ENCODE measurements around the gene PUSL1. TPM values are rescaled to one million over a fixed set of nuclear protein-coding genes. Genes with fewer than 3 reads are reported as not detected.

The PUSL1 gene
- total RNA-seq, 1 donor from 2014 or later, result 9.8 TPM

DNA sequence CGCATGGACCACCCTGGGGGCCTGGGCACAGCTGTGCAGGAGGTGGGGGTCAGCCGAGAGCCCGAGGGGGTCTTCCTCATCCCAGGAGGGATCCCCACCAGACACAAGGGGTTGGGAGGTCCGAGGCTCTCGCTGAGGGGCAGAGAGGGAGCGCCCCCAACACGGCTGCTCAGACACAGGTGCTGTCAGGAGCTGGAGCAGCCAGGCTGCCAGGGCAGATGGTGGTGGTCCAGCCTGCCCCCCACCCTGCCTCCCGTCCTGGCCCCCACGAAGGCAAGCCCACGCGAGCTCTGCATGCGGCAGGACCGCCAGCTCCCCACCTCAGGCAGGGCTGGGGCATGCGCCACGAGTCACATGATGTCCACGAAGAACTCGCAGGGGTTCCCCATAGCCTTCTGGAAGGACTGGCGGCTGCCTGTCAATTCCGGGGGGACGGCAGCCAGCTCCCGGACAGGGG is 27.4 kb downstream of the PUSL1 start:
- no peak for DNase-seq (ENCODE audit: low read depth in 2 of 2)

DNA sequence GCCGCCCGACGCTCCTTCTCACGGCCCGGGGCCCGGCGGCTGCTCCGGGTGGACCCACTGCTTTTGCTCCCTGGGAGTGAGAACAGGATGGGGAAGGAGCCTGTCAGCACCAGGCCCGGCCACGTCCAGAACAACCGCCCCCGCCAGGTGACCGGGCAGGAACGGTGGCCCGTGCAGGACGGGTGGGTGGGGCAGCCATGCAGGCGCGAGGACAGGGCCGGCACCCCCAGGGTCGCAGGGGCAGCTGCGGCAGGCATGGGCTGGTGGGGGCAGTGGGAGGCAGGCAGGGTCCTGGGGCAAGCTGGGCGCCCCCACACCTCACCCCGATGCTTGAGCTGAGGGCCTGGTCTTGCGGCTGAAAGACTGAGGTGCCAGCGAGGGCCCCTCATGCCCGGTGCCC is 28.0 kb downstream of the PUSL1 start:
- DNase-seq (ENCODE audit: low read depth in 2 of 2), result no peak

GRCh38 chr1:1336931-1337792 is 28.8 kb downstream of the PUSL1 start:
- no peak for DNase-seq (ENCODE audit: low read depth in 2 of 2)

- DNase-seq (ENCODE audit: low read depth in 2 of 2), result no peak
Measured at GRCh38 chr1:1337793-1338147, 29.4 kb downstream of the PUSL1 start.

GRCh38 chr1:1338278-1338677 is 29.9 kb downstream of the PUSL1 start:
- no peak for DNase-seq (ENCODE audit: low read depth in 2 of 2)

GRCh38 chr1:1340185-1340584 is 31.8 kb downstream of the PUSL1 start:
- DNase-seq (ENCODE audit: low read depth in 2 of 2), result no peak

- no peak for DNase-seq (ENCODE audit: low read depth in 2 of 2)
Measured at GRCh38 chr1:1340791-1341548, 32.6 kb downstream of the PUSL1 start.

DNA sequence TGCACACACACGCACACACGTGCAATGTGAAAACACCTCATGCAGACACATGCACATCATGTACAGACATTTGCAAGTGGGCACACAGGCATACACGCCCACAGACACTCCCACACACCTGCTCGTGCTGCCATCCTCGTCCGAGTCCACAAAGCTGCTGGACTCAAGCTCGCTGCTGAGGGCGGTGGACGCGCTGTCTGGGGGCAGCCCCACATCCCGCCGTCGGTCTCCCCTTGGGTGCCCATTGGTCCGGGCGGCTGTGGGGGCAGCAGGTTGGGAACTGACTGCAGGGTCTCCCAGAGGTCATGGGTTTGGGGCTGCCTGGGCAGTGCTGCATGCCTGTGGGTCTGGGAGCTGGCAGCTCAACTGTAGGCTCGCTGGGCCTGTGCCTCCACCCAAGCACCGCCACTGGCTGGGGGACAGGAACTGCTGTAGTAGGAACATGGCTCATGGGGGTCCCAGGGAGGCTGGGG is 33.2 kb downstream of the PUSL1 start:
- DNase-seq (ENCODE audit: low read depth in 2 of 2), result no peak

DNA sequence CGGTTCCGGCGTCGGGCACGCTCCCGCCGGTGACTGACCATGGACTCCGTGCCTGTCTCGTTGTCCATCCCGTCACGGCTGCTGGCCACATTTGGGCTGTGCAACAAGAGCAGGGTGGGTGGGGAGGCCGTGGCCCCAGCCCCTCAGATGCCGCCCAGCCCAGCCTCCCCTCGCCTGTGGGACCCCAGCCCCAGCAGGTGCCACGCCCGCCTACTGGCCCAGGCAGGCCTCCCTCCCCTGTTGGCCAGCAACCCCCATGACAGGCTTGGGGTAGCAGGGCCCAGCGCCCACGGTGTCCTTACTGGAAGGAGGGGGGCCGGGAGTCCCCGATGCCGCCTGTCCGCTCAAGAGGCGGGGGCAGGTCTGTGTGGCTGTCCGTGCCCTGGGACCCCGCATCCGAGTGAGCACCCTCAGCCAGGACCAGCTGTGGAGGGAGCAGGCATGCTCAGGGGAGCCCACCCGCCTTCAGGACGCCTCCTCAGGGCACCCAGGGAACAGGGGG is 33.7 kb downstream of the PUSL1 start:
- DNase-seq (ENCODE audit: low read depth in 2 of 2), result no peak

- no peak for DNase-seq (ENCODE audit: low read depth in 2 of 2)
Measured at GRCh38 chr1:1342584-1343115, 34.3 kb downstream of the PUSL1 start.

DNA sequence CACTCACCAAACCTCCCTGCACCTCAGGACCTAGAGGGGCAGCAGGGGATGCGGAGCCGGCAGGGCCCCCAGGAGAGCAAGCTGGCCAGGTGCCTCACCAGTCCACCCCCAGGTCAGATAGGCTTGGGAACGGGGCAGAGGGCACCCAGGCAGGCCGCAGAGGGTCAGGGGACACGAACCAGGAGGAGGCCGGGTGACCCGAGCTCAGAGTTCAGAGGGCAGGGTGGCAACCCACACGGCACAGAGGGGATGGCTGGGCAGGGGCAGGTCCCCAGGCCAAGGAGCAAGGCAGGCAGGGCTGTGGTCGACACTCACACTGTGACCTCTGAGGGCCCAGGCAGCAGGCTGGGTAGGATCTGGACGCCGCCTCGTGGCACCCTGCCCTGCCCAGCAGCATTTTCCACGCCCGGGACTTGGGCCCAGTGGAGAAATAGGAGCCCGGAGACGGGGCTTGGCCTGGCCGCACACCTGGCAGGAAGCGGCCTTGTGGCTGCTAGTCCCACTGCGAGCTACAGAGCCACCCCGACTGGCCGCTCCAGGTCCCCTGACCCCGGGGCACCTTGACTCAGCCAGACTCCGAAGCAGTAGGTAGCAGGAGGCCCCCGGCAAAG is 35.5 kb downstream of the PUSL1 start:
- DNase-seq (ENCODE audit: low read depth in 2 of 2), result no peak

DNA sequence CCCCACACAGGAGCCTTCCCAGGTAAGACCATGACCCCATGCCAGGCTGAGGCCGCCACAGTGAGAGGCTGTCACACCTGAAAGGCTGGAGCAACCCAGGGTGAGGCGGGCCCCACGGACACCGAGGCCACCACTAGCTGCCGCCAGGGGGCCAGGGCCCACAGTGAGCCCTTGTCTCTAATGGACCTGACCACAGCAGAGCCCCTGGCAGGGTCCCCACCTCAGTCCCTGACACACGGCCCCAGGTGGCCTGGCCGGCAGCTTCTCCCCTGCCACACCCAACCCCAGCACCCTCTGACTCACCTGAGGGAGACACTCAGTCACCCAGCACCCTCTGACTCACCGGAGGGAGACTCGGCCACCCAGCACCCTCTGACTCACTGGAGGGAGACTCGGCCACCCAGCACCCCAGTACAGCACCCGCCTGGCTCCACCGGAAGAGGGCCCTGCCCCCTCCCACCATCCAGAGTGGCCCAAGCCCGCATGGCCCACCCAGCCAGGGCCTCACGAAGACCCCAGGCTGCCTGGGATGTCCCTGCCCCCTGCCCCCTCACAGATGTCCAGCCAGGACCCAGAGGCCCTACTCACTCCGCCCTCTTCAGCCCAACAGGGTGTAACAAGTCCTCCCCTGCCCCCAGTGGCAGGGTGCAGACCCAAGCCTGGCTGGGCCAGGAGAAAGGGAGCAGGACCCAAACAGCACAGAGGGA is 36.4 kb downstream of the PUSL1 start:
- DNase-seq (ENCODE audit: low read depth in 2 of 2), result peak in 1 of 2 donors; percentile 29

DNA sequence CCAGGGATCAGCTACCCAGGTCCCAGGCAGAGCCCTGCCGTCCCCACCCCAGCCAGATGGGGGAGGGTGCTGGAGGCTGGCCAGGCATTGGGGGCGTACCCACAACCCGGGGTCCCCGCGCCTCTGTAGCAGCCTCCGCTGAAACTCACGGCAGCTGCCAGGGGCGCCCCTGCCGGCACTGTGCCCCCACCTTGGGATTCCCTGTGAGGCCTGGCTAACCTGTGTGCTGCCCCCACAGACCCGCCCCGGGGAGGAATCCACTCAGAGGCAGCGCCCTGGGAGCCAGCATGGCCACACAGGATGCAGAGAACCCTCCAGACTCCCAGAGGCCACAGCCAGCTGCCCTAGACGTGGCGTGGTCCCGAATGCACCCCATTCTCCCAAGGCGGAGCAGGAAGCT is 37.0 kb downstream of the PUSL1 start:
- no peak for DNase-seq (ENCODE audit: low read depth in 2 of 2)

GRCh38 chr1:1345860-1346500 is 37.6 kb downstream of the PUSL1 start:
- no peak for DNase-seq (ENCODE audit: low read depth in 2 of 2)

- DNase-seq (ENCODE audit: low read depth in 2 of 2), result no peak
Measured at GRCh38 chr1:1346501-1346890, 38.1 kb downstream of the PUSL1 start.

GRCh38 chr1:1347026-1347595 is 38.7 kb downstream of the PUSL1 start:
- no peak for DNase-seq (ENCODE audit: low read depth in 2 of 2)

- peak in 1 of 2 donors; percentile 25 for DNase-seq (ENCODE audit: low read depth in 2 of 2)
Measured at GRCh38 chr1:1347663-1348419, 39.4 kb downstream of the PUSL1 start.

- DNase-seq (ENCODE audit: low read depth in 2 of 2), result peak in 1 of 2 donors; percentile 55
Measured at GRCh38 chr1:1348420-1349255, 40.2 kb downstream of the PUSL1 start.
